H1 (cell line): ENCODE results near the gene WWP2. TPM values are rescaled to one million over a fixed set of nuclear protein-coding genes. Genes with fewer than 3 reads are reported as not detected.

Experiments used
- CTCF ChIA-PET: fragments of 300-600 bp; sonication (Branson Sonifier 250); formaldehyde crosslinking; loops from one replicate; lab custom pipeline; 2021; ENCODE audit not compliant: partially characterized antibody; lab: Charles Lee
- POLR2A ChIA-PET: fragments of 300-600 bp; sonication (Branson Sonifier 250); formaldehyde crosslinking; loops from one replicate; lab custom pipeline; 2021; ENCODE audit warnings: inconsistent platforms; ENCODE audit not compliant: partially characterized antibody; lab: Charles Lee
- DNase-seq, 2 experiments: peaks; one replicate each; pipeline versions ENCODE4 v3.0.0 to v3.0.0-alpha.2; 2010 to 2022; ENCODE audit warnings: low spot score in 2 of 2, low read depth in 1 of 2, mixed read lengths in 1 of 2
- FAIRE-seq: peaks from 2 replicates; lab custom pipeline; 2011; peaks lifted over from hg19 to GRCh38; lab: Jason Lieb, UNC
- H2AFZ ChIP-seq: 2 replicates; pipeline ENCODE4 v1.8.1; 2012; ENCODE audit warnings: low read length, inconsistent platforms
- H2AK5ac ChIP-seq: 2 replicates; pipeline ENCODE4 v1.6.1; 2013; ENCODE audit warnings: low read depth, low read length
- H2BK120ac ChIP-seq: replicated peaks from 2 replicates; pipeline ENCODE3; 2013; ENCODE audit warnings: low read depth, low read length, inconsistent platforms
- H2BK12ac ChIP-seq: 2 replicates; pipeline ENCODE4 v1.6.1; 2013; ENCODE audit warnings: low read depth, low read length
- H2BK15ac ChIP-seq: 2 replicates; pipeline ENCODE4 v1.6.1; 2013; ENCODE audit warnings: low read length
- H2BK20ac ChIP-seq: 2 replicates; pipeline ENCODE4 v1.6.1; 2013; ENCODE audit warnings: low read length
- H2BK5ac ChIP-seq: 2 replicates; pipeline ENCODE4 v1.6.1; 2013; ENCODE audit warnings: low read depth, low read length
- H3K14ac ChIP-seq: 2 replicates; pipeline ENCODE4 v1.6.1; 2013; ENCODE audit warnings: inconsistent platforms; ENCODE audit not compliant: insufficient read length
- H3K18ac ChIP-seq: 2 replicates; pipeline ENCODE4 v1.6.1; 2013; ENCODE audit warnings: low read length; ENCODE audit errors: extremely low read depth
- H3K23ac ChIP-seq: 2 replicates; pipeline ENCODE4 v1.6.1; 2013; ENCODE audit warnings: inconsistent platforms; ENCODE audit not compliant: insufficient read length
- H3K23me2 ChIP-seq: 2 replicates; pipeline ENCODE4 v1.6.1; 2013; ENCODE audit warnings: low read depth, low read length
- H3K27ac ChIP-seq: 2 replicates; pipeline ENCODE4 v1.6.1; 2011; ENCODE audit warnings: low read depth, low read length, inconsistent platforms
- H3K27me3 ChIP-seq, 4 experiments: replicated peaks in 1 of 4; 1 replicate in 1 of 4; 2 replicates in 3 of 4; pipeline versions ENCODE4 v1.6.1 to v1.8.1; 2011 to 2013; ENCODE audit warnings: low read length in 3 of 4, mild to moderate bottlenecking in 3 of 4, inconsistent platforms in 2 of 4, mixed read lengths in 2 of 4, moderate library complexity in 1 of 4; ENCODE audit not compliant: control insufficient read depth in 3 of 4, insufficient read depth in 3 of 4; ENCODE audit errors: extremely low read depth in 1 of 4
- H3K36me3 ChIP-seq, 4 experiments: 2 replicates each; pipeline versions ENCODE4 v1.6.1 to v1.8.1; 2011 to 2013; ENCODE audit warnings: mild to moderate bottlenecking in 4 of 4, low read length in 3 of 4, moderate library complexity in 2 of 4, control low read depth in 1 of 4, inconsistent platforms in 1 of 4; ENCODE audit not compliant: insufficient read depth in 4 of 4, control insufficient read depth in 2 of 4
- H3K4ac ChIP-seq: replicated peaks from 2 replicates; pipeline ENCODE3; 2013; ENCODE audit warnings: low read length, low read depth, mixed read lengths, inconsistent platforms; ENCODE audit not compliant: insufficient read length
- H3K4me1 ChIP-seq, 4 experiments: replicated peaks in 1 of 4; 1 replicate in 1 of 4; 2 replicates in 3 of 4; pipeline versions ENCODE4 v1.6.1 to v1.8.1; 2011 to 2013; ENCODE audit warnings: low read length in 3 of 4, inconsistent platforms in 2 of 4, mixed read lengths in 1 of 4; ENCODE audit not compliant: insufficient read depth in 4 of 4, control insufficient read depth in 3 of 4
- H3K4me2 ChIP-seq, 2 experiments: 2 replicates each; pipeline versions ENCODE4 v1.6.1 to v1.8.1; 2011 to 2013; ENCODE audit warnings: low read depth in 2 of 2, low read length in 2 of 2, control low read depth in 1 of 2, inconsistent platforms in 1 of 2, mild to moderate bottlenecking in 1 of 2; ENCODE audit not compliant: insufficient read depth in 1 of 2
- H3K4me3 ChIP-seq, 4 experiments: fragments of 200-600, 300-600 bp in 1 of 4; sonication (generic), shearing (Covaris generic), sonication (Bioruptor Twin) in 1 of 4; 2 replicates each; pipeline versions ENCODE4 v1.5.1 to v1.8.1; 2011 to 2016; ENCODE audit warnings: low read length in 4 of 4, low read depth in 3 of 4, control low read depth in 2 of 4, inconsistent platforms in 2 of 4, mild to moderate bottlenecking in 2 of 4, mixed read lengths in 1 of 4, moderate library complexity in 1 of 4; ENCODE audit not compliant: insufficient read depth in 2 of 4; ENCODE audit errors: extremely low read depth in 1 of 4
- H3K56ac ChIP-seq: replicated peaks from 2 replicates; pipeline ENCODE3; 2013; ENCODE audit warnings: low read depth, mild to moderate bottlenecking, mixed read lengths, low read length, inconsistent platforms; ENCODE audit not compliant: insufficient read length
- H3K79me1 ChIP-seq: 2 replicates; pipeline ENCODE4 v1.6.1; 2013; ENCODE audit warnings: low read depth, low read length, control low read depth
- H3K79me2 ChIP-seq, 2 experiments: 2 replicates each; pipeline versions ENCODE4 v1.6.1 to v1.8.1; 2012 to 2013; ENCODE audit warnings: low read length in 2 of 2, mild to moderate bottlenecking in 2 of 2, inconsistent platforms in 1 of 2; ENCODE audit not compliant: insufficient read depth in 2 of 2, control insufficient read depth in 1 of 2
- H3K9ac ChIP-seq, 4 experiments: replicated peaks in 1 of 4; 1 replicate in 1 of 4; 2 replicates in 3 of 4; pipeline versions ENCODE4 v1.6.1 to v1.8.1; 2011 to 2013; ENCODE audit warnings: low read depth in 3 of 4, low read length in 3 of 4, control low read depth in 2 of 4, mild to moderate bottlenecking in 2 of 4, moderate library complexity in 2 of 4, inconsistent platforms in 1 of 4; ENCODE audit errors: extremely low read depth in 1 of 4
- H3K9me3 ChIP-seq, 2 experiments: 2 replicates each; pipeline versions ENCODE4 v1.6.1 to v1.8.1; 2012 to 2013; ENCODE audit warnings: mild to moderate bottlenecking in 2 of 2, moderate library complexity in 2 of 2, control low read depth in 1 of 2, inconsistent platforms in 1 of 2, low read depth in 1 of 2, low read length in 1 of 2, mixed read lengths in 1 of 2; ENCODE audit not compliant: insufficient read depth in 2 of 2
- H4K20me1 ChIP-seq, 2 experiments: replicated peaks in 1 of 2; 2 replicates each; pipeline versions ENCODE3 to v1.8.1; 2011 to 2013; ENCODE audit warnings: inconsistent platforms in 2 of 2, low read length in 2 of 2, mild to moderate bottlenecking in 1 of 2; ENCODE audit not compliant: insufficient read depth in 2 of 2, control insufficient read depth in 1 of 2
- H4K5ac ChIP-seq: 2 replicates; pipeline ENCODE4 v1.6.1; 2013; ENCODE audit warnings: low read length, low read depth, mixed read lengths, inconsistent platforms; ENCODE audit not compliant: insufficient read length
- H4K8ac ChIP-seq: 2 replicates; pipeline ENCODE4 v1.8.0; 2013; ENCODE audit warnings: mild to moderate bottlenecking, moderate library complexity, low read length, inconsistent platforms; ENCODE audit not compliant: insufficient read depth; ENCODE audit errors: extremely low read depth
- H4K91ac ChIP-seq: replicated peaks from 2 replicates; pipeline ENCODE3; 2013; ENCODE audit warnings: low read length, mixed read lengths, inconsistent platforms; ENCODE audit not compliant: insufficient read length
- HDAC6 ChIP-seq: IDR thresholded peaks from one replicate; pipeline ENCODE4 v1.7.1; 2012; ENCODE audit warnings: low read depth, mild to moderate bottlenecking, inconsistent platforms, low read length, moderate library complexity
- NANOG ChIP-seq: IDR thresholded peaks from 2 replicates; pipeline ENCODE4 v1.6.1; 2011; ENCODE audit warnings: low read length, low read depth, mild to moderate bottlenecking, inconsistent platforms; ENCODE audit not compliant: insufficient read depth, poor library complexity, severe bottlenecking
- SP4 ChIP-seq: IDR thresholded peaks from 2 replicates; pipeline ENCODE4 v1.6.1; 2012; ENCODE audit warnings: low read length, inconsistent platforms
- TEAD4 ChIP-seq: IDR thresholded peaks from 2 replicates; pipeline ENCODE4 v1.6.1; 2012; ENCODE audit warnings: low read depth, low read length, inconsistent platforms, mixed read lengths
- WGBS, 2 experiments: shearing (Covaris generic) in 1 of 2; methylation state at CpG; one replicate each; pipeline versions ENCODE4 v1.1.6 to v1.1.7; 2013 to 2015; ENCODE audit warnings: low lambda C conversion rate in 2 of 2, mixed read lengths in 2 of 2, inconsistent platforms in 1 of 2, low coverage in 1 of 2, missing lambda C conversion rate in 1 of 2; ENCODE audit not compliant: insufficient replicate concordance in 2 of 2, insufficient coverage in 1 of 2, insufficient read length in 1 of 2; ENCODE audit errors: extremely low coverage in 1 of 2, missing lambda C conversion rate in 1 of 2; 5-methylcytosine and 5-hydroxymethylcytosine counted together
- polyA plus RNA-seq, 7 experiments: library from polyadenylated mRNA; depleted of rRNA in 3 of 7; stranded (reverse) in 5 of 7; unstranded in 2 of 7; fragments of >200 nt in 5 of 7; fragments of 200-250 nt in 2 of 7; gene quantifications; 1 replicate in 5 of 7; 2 replicates in 1 of 7; 4 replicates in 1 of 7; pipeline versions ENCODE4 v1.2.1 to v1.2.3, GENCODE V29; 2011 to 2013; ENCODE audit warnings: missing spikeins in 2 of 7, mixed read lengths in 2 of 7
- total RNA-seq: library from RNA; stranded (reverse); fragmentation: NEBNext Ultra II Directional; extraction: Animal tissue kit (Norgen Biotek cat#: 25700); gene quantifications from 2 replicates; pipeline ENCODE4 v1.2.1, GENCODE V29; 2021

The WWP2 gene
- total and polyA plus RNA-seq, 2 of the 8 experiments (the other 6 are each of a cell fraction or from before 2014, with no cell fraction given) = 14.1 to 42.2 TPM

DNA sequence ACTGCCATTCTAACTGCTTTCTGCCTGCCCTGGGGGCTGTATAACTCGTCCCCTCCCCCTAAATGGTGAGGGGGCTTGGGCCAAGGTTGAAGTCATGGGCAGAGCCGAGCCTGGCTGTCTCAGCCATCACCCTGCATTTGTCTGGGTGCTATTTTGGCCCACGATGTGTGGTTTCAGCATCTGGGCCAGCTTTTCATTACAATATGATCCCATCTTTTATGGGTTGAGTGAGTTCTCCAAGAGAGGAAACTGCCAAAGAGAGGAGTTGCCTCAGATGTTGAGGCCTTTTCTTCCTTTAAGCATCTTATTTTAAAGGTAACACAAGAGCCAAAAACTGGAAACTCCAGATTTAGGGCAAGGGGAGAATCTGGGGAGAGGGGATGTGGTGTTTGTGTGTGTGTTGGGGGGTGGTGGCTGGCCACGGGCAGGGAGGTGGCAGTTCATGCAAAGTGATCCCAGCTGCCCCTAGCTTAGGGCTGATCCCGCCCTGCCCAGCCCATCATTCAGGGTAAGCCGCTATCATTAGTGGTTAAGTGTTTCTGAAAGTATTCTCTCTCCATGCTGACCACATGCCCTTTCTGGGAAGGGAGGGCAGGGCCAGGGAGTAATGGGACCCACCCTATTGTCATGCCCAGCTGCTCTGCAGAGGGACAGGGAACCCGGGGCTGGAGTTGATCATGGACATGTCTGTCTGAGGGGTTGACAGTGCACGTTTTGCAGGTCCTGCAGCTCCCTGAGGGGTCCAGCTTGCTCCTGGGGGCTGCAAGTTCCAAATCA is 105.8 kb downstream of the WWP2 start:
- Histone ChIP-seq H2AK5ac (no peak overlapping the region), H3K27ac (no peak overlapping the region), H3K4me3 (no peak overlapping the region), H3K9me3 (no peaks in the 10 kb centered on the region), H4K20me1 (no peaks in the 10 kb centered on the region), H4K5ac (no peak overlapping the region), H2BK15ac (no peak overlapping the region), H4K91ac (no peak overlapping the region), H3K14ac (no peak overlapping the region), H3K27me3 (no peaks in the 10 kb centered on the region), H3K79me1 (no peaks in the 10 kb centered on the region; the same call in 1 of the 2 replicates), H3K4me2 (no peak overlapping the region), H4K8ac (no peak overlapping the region), H3K18ac (no peak overlapping the region), H2AFZ (no peak overlapping the region), H3K4ac (no peak overlapping the region), H2BK20ac (no peak overlapping the region), H2BK12ac (no peak overlapping the region), H3K4me1 (no peaks in the 10 kb centered on the region), H3K36me3 (peaks cover 0 to 3% (median 0%) of the 10 kb centered on the region in 4 experiments; a peak in 4 of 8 replicates), H3K23me2 (no peaks in the 10 kb centered on the region; the same call in 1 of the 2 replicates), H3K9ac (no peak overlapping the region; a peak in 1 of 7 replicates), H3K23ac (no peak overlapping the region), H2BK5ac (no peak overlapping the region; the same call in 1 of the 2 replicates), H3K79me2 (no peaks in the 10 kb centered on the region), H2BK120ac (no peak overlapping the region), H3K56ac (no peak overlapping the region)
- DNase-seq (no peak), FAIRE-seq (no peak)
- ChIA-PET POLR2A (no interaction called here), CTCF (interaction anchor here (0.7 to 5.4 kb wide), 9 partner anchors 9 to 71 kb away, joined by 3 to 31 read pairs (median 4); no protein-coding TSS in a partner anchor)
- no peak for TF ChIP-seq TEAD4
- TF ChIP-seq NANOG = no peak
- TF ChIP-seq HDAC6 = no peak
- TF ChIP-seq SP4 = no peak
- WGBS, 2 experiments = 87% methylated on average over 8 of the region's 8 CpGs; no CpG with 5 or more reads in 1 of the 2 experiments
